Right cardiac atrium (tissue), 5 donors: Measurements from ENCODE around the gene PMF1. TPM values are rescaled to one million over a fixed set of nuclear protein-coding genes. Genes with fewer than 3 reads are reported as not detected.

Source experiments
- ATAC-seq, 2 donors: fragments of 200-7000 bp; cut with Tn5 transposase; one replicate each; pipeline versions ENCODE4 v1.8.0 to v1.9.1; 2020; ENCODE audit warnings: moderate library complexity in 2 of 2, mild to moderate bottlenecking in 1 of 2
- DNase-seq, 3 donors: peaks; one replicate each; pipeline ENCODE4 v3.0.0-alpha.2; 2020
- H3K27ac ChIP-seq: one replicate; pipeline ENCODE4 v1.5.1; 2013; ENCODE audit warnings: mild to moderate bottlenecking, low read length, control low read depth, moderate library complexity
- H3K27me3 ChIP-seq: one replicate; pipeline ENCODE4 v1.6.1; 2013; ENCODE audit not compliant: control insufficient read depth, insufficient read depth
- H3K4me1 ChIP-seq: one replicate; pipeline ENCODE4 v1.6.1; 2013; ENCODE audit warnings: low read length; ENCODE audit not compliant: control insufficient read depth, insufficient read depth
- H3K4me3 ChIP-seq: one replicate; pipeline ENCODE4 v1.5.1; 2013; ENCODE audit warnings: low read length, control low read depth
- H3K9me3 ChIP-seq: one replicate; pipeline ENCODE4 v1.6.1; 2013; ENCODE audit warnings: low read length; ENCODE audit not compliant: control insufficient read depth
- WGBS: extraction: QIAGEN DNeasy Blood & Tissue Kit; methylation state at CpG from one replicate; pipeline ENCODE4 v1.1.7; 2013; 5-methylcytosine and 5-hydroxymethylcytosine counted together
- intact Hi-C, 4 donors: fragments of 100-400 bp; cut with DNase I; formaldehyde crosslinking; loops; one replicate each; pipeline versions ENCODE4 v1.11.0 to v1.14.0; 2022 to 2023
- polyA plus RNA-seq: library from polyadenylated mRNA; stranded (reverse); fragments of 200-250 nt; gene quantifications from one replicate; pipeline ENCODE4 v1.2.3, GENCODE V29; 2013
- total RNA-seq, 4 donors: library from RNA; stranded (reverse); fragmentation: NEBNext Ultra II Directional; extraction: Animal tissue kit (Norgen Biotek cat#: 25700); gene quantifications; one replicate each; pipeline ENCODE4 v1.2.1, GENCODE V29; 2021
- donor health status: healthy with polysubstance abuse.
- donor health status: DM: no; HTN: yes; CAD: no.
- donor health status: DM: no; HTN: no; CAD: no.
- donor health status: DM: no; HTN: yes; CAD: no; lungs with severe emphysema.
- donor health status: DM: yes; HTN: yes; CAD: no.

PMF1 gene
- total and polyA plus RNA-seq, 5 donors: 55.3 to 93.6 (median 62.6) TPM

GRCh38 chr1:156221986-156222692 is 9.3 kb downstream of the PMF1 start:
- DNase-seq (no peak), ATAC-seq (no peak)
- 93% methylated on average over 13 of the region's 13 CpGs for WGBS
- intact Hi-C loops: loop anchor here in 3 of 4 donors (2.0 to 10.0 kb wide), 4 partner anchors 85 to 135 kb away; no protein-coding TSS in a partner anchor
- Histone ChIP-seq H3K4me1 (peaks cover 2% of the 10 kb centered on the region), H3K4me3 (no peak overlapping the region), H3K9me3 (no peaks in the 10 kb centered on the region), H3K27ac (no peak overlapping the region), H3K27me3 (no peaks in the 10 kb centered on the region)

GRCh38 chr1:156225677-156226014 is 12.8 kb downstream of the PMF1 start:
- H3K27ac ChIP-seq: no peak overlapping the region
- 13% methylated on average over 2 of the region's 2 CpGs for WGBS
- no peaks in the 10 kb centered on the region for H3K9me3 ChIP-seq
- intact Hi-C loops: loop anchor here in 3 of 4 donors (2.0 to 10.0 kb wide), 4 partner anchors 78 to 135 kb away; no protein-coding TSS in a partner anchor
- H3K4me1 ChIP-seq: no peaks in the 10 kb centered on the region
- ATAC-seq (no peak), DNase-seq (no peak)
- no peak overlapping the region for H3K4me3 ChIP-seq
- no peaks in the 10 kb centered on the region for H3K27me3 ChIP-seq

- H3K27me3 ChIP-seq: no peaks in the 10 kb centered on the region
- no peak overlapping the region for H3K4me3 ChIP-seq
- 77% methylated on average over 2 of the region's 2 CpGs for WGBS
- no peak overlapping the region for H3K27ac ChIP-seq
- H3K4me1 ChIP-seq: no peaks in the 10 kb centered on the region
- H3K9me3 ChIP-seq: no peaks in the 10 kb centered on the region
- ATAC-seq (no peak), DNase-seq (no peak)
- intact Hi-C loops: loop anchor here in 2 of 4 donors (5.0 to 10.0 kb wide), 2 partner anchors 79 to 131 kb away; no protein-coding TSS in a partner anchor
These were observed 13.3 kb downstream of the PMF1 start for GRCh38 chr1:156226116-156226538.

- intact Hi-C loops: loop anchor here in 2 of 4 donors (5.0 to 10.0 kb wide), 2 partner anchors 79 to 132 kb away; no protein-coding TSS in a partner anchor
- DNase-seq: no peak
- Histone ChIP-seq H3K4me1 (no peaks in the 10 kb centered on the region), H3K4me3 (no peak overlapping the region), H3K9me3 (no peaks in the 10 kb centered on the region), H3K27ac (no peak overlapping the region), H3K27me3 (no peaks in the 10 kb centered on the region)
- WGBS: 86% methylated on average over 4 of the region's 4 CpGs
- ATAC-seq: no peak
These were observed 14.0 kb downstream of the PMF1 start for GRCh38 chr1:156226782-156227181.

GRCh38 chr1:156228501-156228900 is 15.7 kb downstream of the PMF1 start:
- no peaks in the 10 kb centered on the region for H3K27me3 ChIP-seq
- 73% methylated on average over 7 of the region's 7 CpGs for WGBS
- H3K4me3 ChIP-seq: no peak overlapping the region
- H3K27ac ChIP-seq: no peak overlapping the region
- ATAC-seq (no peak), DNase-seq (no peak)
- H3K4me1 ChIP-seq: no peaks in the 10 kb centered on the region
- intact Hi-C loops: loop anchor here in 2 of 4 donors (5.0 to 10.0 kb wide), 2 partner anchors 81 to 134 kb away; no protein-coding TSS in a partner anchor
- no peaks in the 10 kb centered on the region for H3K9me3 ChIP-seq

GRCh38 chr1:156229809-156230472 is 17.1 kb downstream of the PMF1 start:
- Histone ChIP-seq H3K4me3 (no peak overlapping the region), H3K4me1 (no peaks in the 10 kb centered on the region), H3K27me3 (no peaks in the 10 kb centered on the region), H3K27ac (no peak overlapping the region), H3K9me3 (no peaks in the 10 kb centered on the region)
- intact Hi-C loops: loop anchor here in 2 of 4 donors (5.0 to 10.0 kb wide), 2 partner anchors 83 to 135 kb away; no protein-coding TSS in a partner anchor
- no peak for ATAC-seq
- WGBS: 92% methylated on average over 11 of the region's 11 CpGs
- no peak for DNase-seq

- H3K4me1 ChIP-seq: no peaks in the 10 kb centered on the region
- 90% methylated on average over 1 of the region's 1 CpG for WGBS
- DNase-seq (no peak), ATAC-seq (no peak)
- intact Hi-C loops: no loop called here
- H3K4me3 ChIP-seq: no peak overlapping the region
- H3K9me3 ChIP-seq: no peaks in the 10 kb centered on the region
- H3K27me3 ChIP-seq: no peaks in the 10 kb centered on the region
- H3K27ac ChIP-seq: no peak overlapping the region
These were observed 17.6 kb downstream of the PMF1 start for GRCh38 chr1:156230473-156230837.

- no peak for ATAC-seq
- WGBS: 89% methylated on average over 12 of the region's 12 CpGs
- DNase-seq: no peak
These were observed 19.5 kb downstream of the PMF1 start for GRCh38 chr1:156232201-156232894.

GRCh38 chr1:156233426-156234127 is 20.8 kb downstream of the PMF1 start:
- H3K9me3 ChIP-seq: no peaks in the 10 kb centered on the region
- no peaks in the 10 kb centered on the region for H3K27me3 ChIP-seq
- DNase-seq (no peak), ATAC-seq (no peak)
- intact Hi-C loops: no loop called here
- H3K4me3 ChIP-seq: no peak overlapping the region
- no peak overlapping the region for H3K27ac ChIP-seq
- 67% methylated on average over 5 of the region's 5 CpGs for WGBS
- no peaks in the 10 kb centered on the region for H3K4me1 ChIP-seq

More at GRCh38 chr1:156232201-156232894, 19.5 kb downstream of the PMF1 start:
- Histone ChIP-seq H3K4me1 (no peaks in the 10 kb centered on the region), H3K4me3 (no peak overlapping the region), H3K27me3 (no peaks in the 10 kb centered on the region), H3K9me3 (no peaks in the 10 kb centered on the region), H3K27ac (no peak overlapping the region)
- intact Hi-C loops: no loop called here

- Histone ChIP-seq H3K27ac (no peak overlapping the region), H3K27me3 (no peaks in the 10 kb centered on the region), H3K9me3 (no peaks in the 10 kb centered on the region), H3K4me3 (no peak overlapping the region), H3K4me1 (no peaks in the 10 kb centered on the region)
- WGBS: 96% methylated on average over 12 of the region's 12 CpGs
- intact Hi-C loops: no loop called here
- ATAC-seq (no peak), DNase-seq (no peak)
These were observed 23.4 kb downstream of the PMF1 start for GRCh38 chr1:156236164-156236563.
